ENCODE measurements around the gene SRPRB.

DNA sequence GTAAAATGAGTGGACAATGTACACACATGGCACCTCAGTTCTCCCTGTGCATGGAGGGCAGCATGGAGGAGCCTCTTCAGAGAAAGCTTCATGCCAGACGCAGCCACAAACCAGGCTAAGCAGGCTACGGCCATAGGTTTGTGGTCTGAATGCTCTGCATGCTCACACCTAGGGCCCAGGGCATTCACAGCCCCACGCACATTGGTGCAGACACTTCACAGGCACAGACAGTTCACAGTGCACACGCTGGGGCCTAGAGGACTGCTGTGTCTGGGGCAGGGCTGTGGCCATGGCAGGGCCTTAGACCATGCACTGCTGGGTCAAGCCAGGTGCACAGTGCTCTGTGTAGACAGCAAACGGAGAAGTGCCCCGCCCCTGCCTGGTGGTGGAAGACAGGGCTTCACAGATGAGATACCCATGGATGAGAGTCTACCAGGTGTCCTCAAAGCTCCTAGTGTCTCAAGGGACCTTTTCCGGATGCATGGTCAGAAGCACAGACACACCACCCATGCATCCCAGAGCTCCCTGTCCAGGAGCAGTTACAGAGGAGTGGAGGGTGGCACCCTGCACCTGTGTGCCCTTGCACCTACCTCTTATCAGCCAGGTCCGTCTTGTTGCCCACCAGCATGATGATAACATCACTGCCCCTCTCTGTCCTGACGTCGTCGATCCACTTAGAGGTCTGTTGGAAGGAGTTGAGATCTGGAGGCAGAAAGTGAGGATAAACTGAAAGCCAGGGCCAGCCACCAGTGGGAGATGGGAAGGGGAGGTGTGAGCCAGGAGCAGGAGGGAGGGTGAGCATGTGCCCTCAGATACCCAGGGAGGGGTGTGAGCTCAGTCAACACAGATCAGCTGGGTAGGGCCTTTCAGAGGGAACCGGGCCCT is 33.5 kb downstream of the SRPRB start:
- TF ChIP-seq ELF4 (IDR thresholded peaks at IDR 0.05), result no peak
- no peak for TF ChIP-seq FOXK2 (IDR thresholded peaks at IDR 0.05)
- no peak for TF ChIP-seq SP1 (IDR thresholded peaks at IDR 0.05)
- no peak for TF ChIP-seq BHLHE40 (IDR thresholded peaks at IDR 0.05; ENCODE audit: borderline replicate concordance)
- TF ChIP-seq HDGF (IDR thresholded peaks at IDR 0.05; ENCODE audit: borderline replicate concordance), result no peak
- no peak for TF ChIP-seq FOXM1 (IDR thresholded peaks at IDR 0.05; ENCODE audit: borderline replicate concordance)
- TF ChIP-seq L3MBTL2 (conservative IDR thresholded peaks at IDR 0.05), result no peak
- TF ChIP-seq SUZ12 (IDR thresholded peaks at IDR 0.05), result no peak
